GM12864 (cell line): ENCODE data around the gene OR6K6.

Experiments used
- DNase-seq: peaks from one replicate; pipeline ENCODE4 v3.0.0-alpha.2; 2011; ENCODE audit warnings: low read depth
- H3K4me3 ChIP-seq: 2 replicates; pipeline ENCODE4 v1.5.1; 2011; ENCODE audit warnings: mild to moderate bottlenecking, low read depth, low read length, control low read depth
- TF ChIP-seq, protein P1 (sequence below): IDR thresholded peaks from 2 replicates; pipeline ENCODE4 v1.5.1; 2011; ENCODE audit warnings: low read depth, mild to moderate bottlenecking, moderate library complexity, low read length, control low read depth, inconsistent platforms; ENCODE audit errors: missing control alignments

The OR6K6 gene

DNA sequence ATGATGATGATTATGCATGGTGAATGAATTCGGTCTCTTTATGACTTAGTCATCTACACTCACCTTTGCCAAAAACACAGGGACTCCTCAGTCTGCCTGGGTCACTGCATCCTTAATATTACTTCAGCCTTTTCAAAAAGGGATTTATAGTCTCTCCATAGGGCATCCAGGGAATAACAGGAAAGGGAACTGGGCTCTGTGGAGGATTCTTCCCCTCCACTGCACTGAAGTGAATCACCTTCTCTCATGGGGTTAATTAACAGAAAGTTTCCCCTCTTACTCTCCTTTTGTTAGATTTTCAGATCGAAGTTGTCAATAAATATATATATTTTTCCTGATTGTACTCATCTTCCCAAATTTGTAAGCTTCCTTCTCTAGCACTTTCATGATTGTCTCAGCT is 33.9 kb upstream of the OR6K6 start, which contains the start of gene OR6K3:
TSS of gene OR6K3 (minus strand) at position 101 of the 400 bp plus-strand sequence. CDS start 2,605 bp downstream, outside the sequence.
- TF ChIP-seq, protein P1, sequence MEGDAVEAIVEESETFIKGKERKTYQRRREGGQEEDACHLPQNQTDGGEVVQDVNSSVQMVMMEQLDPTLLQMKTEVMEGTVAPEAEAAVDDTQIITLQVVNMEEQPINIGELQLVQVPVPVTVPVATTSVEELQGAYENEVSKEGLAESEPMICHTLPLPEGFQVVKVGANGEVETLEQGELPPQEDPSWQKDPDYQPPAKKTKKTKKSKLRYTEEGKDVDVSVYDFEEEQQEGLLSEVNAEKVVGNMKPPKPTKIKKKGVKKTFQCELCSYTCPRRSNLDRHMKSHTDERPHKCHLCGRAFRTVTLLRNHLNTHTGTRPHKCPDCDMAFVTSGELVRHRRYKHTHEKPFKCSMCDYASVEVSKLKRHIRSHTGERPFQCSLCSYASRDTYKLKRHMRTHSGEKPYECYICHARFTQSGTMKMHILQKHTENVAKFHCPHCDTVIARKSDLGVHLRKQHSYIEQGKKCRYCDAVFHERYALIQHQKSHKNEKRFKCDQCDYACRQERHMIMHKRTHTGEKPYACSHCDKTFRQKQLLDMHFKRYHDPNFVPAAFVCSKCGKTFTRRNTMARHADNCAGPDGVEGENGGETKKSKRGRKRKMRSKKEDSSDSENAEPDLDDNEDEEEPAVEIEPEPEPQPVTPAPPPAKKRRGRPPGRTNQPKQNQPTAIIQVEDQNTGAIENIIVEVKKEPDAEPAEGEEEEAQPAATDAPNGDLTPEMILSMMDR: no peak
- H3K4me3 ChIP-seq: no peak within 1 kb of the TSS
- DNase-seq: no peak

DNA sequence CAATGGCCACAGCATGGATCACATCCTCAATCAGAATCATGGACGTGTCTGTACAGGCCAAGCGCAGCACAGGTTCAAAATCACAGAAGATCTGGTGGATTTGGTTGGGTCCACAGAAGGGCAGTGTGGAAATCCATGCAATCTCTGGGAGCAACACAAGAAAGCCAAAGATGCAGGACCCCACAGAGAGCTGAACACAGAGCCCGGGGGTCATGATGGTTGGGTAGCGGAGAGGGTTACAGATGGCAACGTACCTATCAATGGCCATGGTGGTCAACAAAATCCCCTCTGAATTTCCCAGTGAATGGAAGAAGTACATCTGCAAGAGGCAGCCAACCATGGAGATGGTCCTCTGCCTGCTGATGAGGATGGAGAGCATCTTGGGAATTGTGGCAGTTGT is 30.1 kb upstream of the OR6K6 start:
- TF ChIP-seq, protein P1: no peak
- no peak overlapping the region for H3K4me3 ChIP-seq
- DNase-seq: no peak

DNA sequence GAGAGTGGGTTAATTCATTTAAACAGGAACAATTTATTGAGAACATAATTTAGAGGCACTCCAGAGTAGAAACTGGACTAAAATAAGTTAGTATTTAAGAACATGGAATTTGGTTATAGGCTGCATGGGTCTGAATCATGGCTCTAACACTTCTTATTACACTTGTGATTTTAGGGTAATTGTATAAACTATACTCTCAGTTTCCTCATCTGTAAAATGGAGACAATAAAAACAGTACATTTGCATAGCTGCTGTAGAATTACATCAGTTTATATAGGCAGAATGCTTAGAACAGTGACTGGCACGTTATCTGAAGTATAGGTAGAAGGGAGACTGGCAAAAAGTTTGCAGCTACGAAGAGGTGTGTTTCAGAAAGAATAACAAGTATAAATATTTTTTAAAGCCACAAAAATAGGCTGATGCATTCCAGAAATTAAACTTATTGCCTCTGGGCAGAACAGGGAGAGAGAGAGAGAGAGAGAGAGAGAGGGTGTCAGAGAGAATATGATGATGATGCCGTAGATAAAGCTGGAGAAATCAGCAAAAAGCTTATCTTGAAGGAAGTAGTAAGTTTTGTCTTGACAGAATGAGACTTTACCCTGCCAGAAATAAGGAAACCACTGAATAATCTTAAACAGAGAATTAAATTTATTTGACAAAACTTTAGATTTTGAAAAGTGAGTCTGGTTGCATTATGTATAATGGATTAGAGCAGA is 25.9 kb upstream of the OR6K6 start:
- DNase-seq: no peak
- TF ChIP-seq, protein P1: no peak
- no peak overlapping the region for H3K4me3 ChIP-seq

DNA sequence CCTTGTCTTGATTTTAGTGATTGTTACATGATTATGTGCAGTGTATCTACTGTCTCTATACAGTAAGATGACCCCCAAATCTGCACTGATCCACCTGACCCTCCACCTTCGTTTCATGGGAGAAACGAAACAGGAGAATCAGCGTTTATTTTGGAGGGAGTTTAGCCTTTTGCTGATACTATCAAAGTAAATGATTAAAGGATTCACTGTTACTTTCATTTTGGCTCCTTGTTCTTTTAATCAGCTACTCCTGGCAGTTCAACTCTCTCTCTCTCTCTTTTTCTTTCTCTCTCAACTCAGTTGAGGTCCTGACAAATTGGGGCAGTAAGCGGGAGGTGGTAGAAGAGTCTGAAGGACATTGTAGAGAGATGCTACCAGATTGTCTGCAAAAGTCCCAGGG is 24.1 kb upstream of the OR6K6 start:
- no peak for DNase-seq
- no peak overlapping the region for H3K4me3 ChIP-seq
- TF ChIP-seq, protein P1: no peak

DNA sequence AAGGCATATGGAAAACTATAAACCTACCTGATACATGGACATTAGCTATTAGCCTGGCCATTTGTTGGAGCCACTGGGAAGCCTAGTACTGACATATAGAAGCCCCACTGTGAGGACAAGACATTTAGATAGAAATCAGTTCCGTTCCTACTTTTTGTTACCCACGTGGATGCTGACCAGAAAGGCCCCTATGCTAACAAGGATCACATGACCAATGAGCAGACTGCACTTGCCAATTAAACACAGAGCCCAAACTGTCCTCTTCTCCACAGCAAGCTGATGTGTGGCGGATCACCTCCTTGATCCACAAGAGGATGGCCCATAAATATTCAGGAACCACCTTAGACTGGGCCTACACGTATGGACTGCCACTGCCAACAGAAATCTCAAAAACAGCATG is 22.8 kb upstream of the OR6K6 start:
- TF ChIP-seq, protein P1: no peak
- no peak for DNase-seq
- H3K4me3 ChIP-seq: no peak overlapping the region

DNA sequence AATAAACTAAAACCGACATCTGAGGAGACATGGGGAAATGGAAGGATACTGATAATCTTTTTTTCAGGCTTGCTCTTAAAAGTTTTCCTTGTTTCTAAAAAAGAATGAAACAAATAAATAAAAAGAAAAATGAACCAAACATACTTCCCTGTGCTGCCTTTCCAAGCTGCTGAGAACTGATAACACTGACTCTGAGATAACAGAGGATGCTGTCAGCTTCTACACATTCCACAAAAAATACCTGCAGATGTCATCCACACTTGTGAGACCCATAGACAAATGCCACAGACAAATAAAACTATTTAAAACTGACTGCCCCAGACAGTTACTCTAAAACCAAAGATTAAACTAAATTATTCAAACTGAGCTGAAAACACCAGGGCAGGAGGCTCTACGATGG is 22.0 kb upstream of the OR6K6 start:
- no peak overlapping the region for H3K4me3 ChIP-seq
- DNase-seq: no peak
- TF ChIP-seq, protein P1: no peak

DNA sequence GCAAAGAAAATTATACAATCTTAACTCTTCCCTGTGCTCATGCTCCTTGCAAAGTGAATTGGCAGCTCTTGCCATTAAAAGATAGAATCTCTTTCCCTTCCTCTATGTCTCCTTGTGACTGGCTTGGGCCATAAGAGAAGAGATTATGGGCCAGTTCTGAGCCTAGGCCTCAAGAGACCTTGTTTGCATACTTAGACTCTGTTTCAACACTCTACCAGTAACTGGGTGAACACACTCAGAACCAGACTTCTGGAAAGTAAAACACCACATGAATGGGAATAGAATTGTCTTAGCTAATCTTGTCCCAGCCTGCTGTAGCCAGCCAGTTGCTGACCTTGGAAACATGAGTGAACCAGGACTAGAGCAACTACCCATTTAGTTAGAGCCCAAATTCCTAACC is 18.7 kb upstream of the OR6K6 start:
- TF ChIP-seq, protein P1: no peak

More for the DNA sequence above, 18.7 kb upstream of the OR6K6 start:
- no peak overlapping the region for H3K4me3 ChIP-seq
- DNase-seq: no peak
